ENCODE results near the gene HERC4. TPM values are rescaled to one million over a fixed set of nuclear protein-coding genes. Genes with fewer than 3 reads are reported as not detected.

Gene HERC4
- total and polyA plus RNA-seq, 9 of the 15 experiments (the other 6 are each of a cell fraction or from before 2014, with no cell fraction given), result 12.5 to 33.5 (median 22.8) TPM

DNA sequence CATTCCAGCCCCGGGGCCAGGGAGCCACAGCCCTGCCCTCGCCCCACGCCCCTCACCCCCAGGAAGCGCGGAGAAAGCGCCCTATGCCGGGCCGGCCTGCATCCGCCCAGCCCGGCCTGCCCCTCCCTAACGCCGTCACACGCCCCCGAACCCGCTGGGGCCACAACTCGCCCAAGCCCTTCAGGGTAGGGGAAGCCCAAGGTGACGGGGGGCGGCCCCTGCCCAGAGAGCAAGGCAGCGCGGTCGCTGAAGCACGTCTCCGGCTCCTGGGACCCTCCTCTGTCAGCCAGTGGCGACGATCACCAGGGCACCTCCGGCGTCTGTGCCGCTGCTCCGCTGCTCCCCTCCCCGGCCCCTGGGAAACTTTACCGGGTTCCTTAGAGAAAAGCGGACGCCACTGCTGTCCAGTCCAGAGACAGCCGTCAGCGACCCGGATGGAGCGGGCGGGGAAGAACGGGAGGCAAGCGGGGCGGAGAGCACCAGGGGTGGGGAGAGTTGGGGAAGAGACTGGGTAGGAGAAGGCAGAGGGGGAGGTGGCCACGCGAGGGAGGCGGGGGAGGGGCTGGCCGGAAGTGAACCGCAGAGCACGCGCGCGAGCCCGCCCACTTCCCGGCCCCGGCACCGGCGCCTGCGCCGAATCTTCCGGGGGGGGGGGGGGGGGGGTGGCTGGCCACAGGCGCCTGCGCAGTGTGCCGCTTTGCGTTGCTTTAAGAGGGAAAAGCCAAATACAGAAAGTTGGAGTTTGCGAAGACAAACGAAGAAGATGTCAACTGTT is at the start of gene HERC4 (continued):
- no peak for TF ChIP-seq TSHZ1 (CRISPR knock-in tag; IDR thresholded peaks at IDR 0.05)
- TF ChIP-seq ZNF143 (CRISPR knock-in tag; IDR thresholded peaks at IDR 0.05), result no peak
- TF ChIP-seq ZNF124 (CRISPR knock-in tag; IDR thresholded peaks at IDR 0.05), result no peak
- TF ChIP-seq, protein P1, sequence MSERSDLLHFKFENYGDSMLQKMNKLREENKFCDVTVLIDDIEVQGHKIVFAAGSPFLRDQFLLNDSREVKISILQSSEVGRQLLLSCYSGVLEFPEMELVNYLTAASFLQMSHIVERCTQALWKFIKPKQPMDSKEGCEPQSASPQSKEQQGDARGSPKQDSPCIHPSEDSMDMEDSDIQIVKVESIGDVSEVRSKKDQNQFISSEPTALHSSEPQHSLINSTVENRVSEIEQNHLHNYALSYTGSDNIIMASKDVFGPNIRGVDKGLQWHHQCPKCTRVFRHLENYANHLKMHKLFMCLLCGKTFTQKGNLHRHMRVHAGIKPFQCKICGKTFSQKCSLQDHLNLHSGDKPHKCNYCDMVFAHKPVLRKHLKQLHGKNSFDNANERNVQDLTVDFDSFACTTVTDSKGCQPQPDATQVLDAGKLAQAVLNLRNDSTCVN (CRISPR knock-in tag; IDR thresholded peaks at IDR 0.05), result no peak
- TF ChIP-seq ZNF764 (CRISPR knock-in tag; IDR thresholded peaks at IDR 0.05; ENCODE audit: low read depth), result no peak
- no peak for TF ChIP-seq COPS2 (conservative IDR thresholded peaks at IDR 0.05)
- peak; percentile 83 for TF ChIP-seq POLR2B (IDR thresholded peaks at IDR 0.05; ENCODE audit: low read depth, partially characterized antibody)
- TF ChIP-seq PTTG1 (tag; IDR thresholded peaks at IDR 0.05; ENCODE audit: low read depth), result no peak
- TF ChIP-seq SNIP1 (IDR thresholded peaks at IDR 0.05; ENCODE audit: low read depth), result no peak
- TF ChIP-seq TCFL5 (CRISPR knock-in tag; conservative IDR thresholded peaks at IDR 0.05), result no peak
- no peak for TF ChIP-seq ZNF407 (IDR thresholded peaks at IDR 0.05; ENCODE audit: low read depth)
- TF ChIP-seq RBM34 (IDR thresholded peaks at IDR 0.05; ENCODE audit: borderline replicate concordance, insufficient read depth, low read length), result no peak
- TF ChIP-seq, protein P2, sequence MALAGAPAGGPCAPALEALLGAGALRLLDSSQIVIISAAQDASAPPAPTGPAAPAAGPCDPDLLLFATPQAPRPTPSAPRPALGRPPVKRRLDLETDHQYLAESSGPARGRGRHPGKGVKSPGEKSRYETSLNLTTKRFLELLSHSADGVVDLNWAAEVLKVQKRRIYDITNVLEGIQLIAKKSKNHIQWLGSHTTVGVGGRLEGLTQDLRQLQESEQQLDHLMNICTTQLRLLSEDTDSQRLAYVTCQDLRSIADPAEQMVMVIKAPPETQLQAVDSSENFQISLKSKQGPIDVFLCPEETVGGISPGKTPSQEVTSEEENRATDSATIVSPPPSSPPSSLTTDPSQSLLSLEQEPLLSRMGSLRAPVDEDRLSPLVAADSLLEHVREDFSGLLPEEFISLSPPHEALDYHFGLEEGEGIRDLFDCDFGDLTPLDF (CRISPR knock-in tag; IDR thresholded peaks at IDR 0.05), result no peak
